NCI-H460 (cell line): ENCODE data around the gene MYCN. TPM values are rescaled to one million over a fixed set of nuclear protein-coding genes. Genes with fewer than 3 reads are reported as not detected.
"Not testable (repeated sequence)": the region's sequence is repeated elsewhere in the genome, so short reads cannot be mapped to it uniquely, and the experiment has no call there.

Experiments used
- DNase-seq: peaks from one replicate; pipeline ENCODE4 v3.0.0-alpha.2; 2016; ENCODE audit warnings: low read depth; ENCODE audit errors: extremely low read depth
- total RNA-seq: library from RNA; depleted of rRNA; stranded (reverse); fragments of >200 nt; shearing (Covaris generic); gene quantifications from 2 replicates; pipeline ENCODE4 v1.2.3, GENCODE V29; 2014

The MYCN gene
- total RNA-seq, 1 experiment from 2014 or later: 0.12 TPM

DNA sequence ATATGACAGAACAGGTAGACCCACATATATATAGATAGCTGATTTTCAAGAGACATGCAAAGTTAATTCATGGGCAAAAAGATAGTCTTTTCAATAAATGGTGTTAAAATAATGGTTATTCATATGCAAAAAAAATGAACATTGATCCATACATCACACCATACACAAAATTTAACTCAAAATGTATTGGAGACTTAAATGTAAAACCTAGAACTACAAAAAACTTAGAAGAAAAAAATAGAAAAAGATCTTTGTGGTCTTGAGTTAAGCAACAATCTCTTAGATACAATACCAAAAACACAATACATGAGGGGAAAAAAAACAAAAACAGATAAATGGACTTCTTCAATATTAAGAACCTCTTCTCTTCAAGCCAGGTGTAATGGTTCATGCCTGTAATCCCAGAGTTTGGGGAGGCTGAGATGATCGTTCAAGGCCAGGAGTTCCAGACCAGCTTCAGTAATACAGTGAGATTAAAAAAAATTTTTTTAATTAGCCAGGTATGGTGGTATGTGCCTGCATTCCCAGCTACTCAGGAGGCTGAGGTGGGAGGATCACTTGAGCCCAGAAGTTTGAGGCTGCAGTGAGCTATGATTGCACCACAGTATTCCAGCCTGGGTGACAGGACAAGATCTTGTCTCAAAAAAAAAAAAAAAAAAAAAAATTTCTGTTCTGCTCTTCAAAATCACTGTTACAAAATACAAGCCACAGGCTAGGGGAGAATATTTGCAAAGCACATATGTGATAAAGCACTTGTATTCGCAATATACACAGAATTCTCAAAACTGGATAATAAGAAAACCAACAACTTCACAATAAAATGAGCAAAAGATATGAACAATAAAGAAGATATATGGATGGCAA lies 32.7 kb upstream of the MYCN start:
- no peak for DNase-seq

DNA sequence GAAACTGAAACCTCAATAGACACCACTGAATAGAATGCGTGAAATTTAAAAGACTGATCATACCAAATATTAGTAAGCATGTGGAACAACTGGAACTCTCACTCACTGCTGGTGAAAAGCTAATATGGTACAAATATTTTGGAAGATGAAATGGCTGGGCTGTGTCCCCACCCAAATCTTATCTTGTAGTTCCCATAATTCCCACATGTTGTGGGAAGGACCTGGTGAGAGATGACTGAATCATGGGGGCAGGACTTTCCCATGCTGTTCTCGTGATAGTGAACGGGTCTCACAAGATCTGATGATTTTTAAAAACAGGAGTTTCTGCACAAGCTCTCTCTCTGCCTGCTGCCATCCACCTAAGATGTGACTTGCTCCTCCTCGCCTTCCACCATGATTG lies 32.0 kb upstream of the MYCN start:
- DNase-seq: no peak

DNA sequence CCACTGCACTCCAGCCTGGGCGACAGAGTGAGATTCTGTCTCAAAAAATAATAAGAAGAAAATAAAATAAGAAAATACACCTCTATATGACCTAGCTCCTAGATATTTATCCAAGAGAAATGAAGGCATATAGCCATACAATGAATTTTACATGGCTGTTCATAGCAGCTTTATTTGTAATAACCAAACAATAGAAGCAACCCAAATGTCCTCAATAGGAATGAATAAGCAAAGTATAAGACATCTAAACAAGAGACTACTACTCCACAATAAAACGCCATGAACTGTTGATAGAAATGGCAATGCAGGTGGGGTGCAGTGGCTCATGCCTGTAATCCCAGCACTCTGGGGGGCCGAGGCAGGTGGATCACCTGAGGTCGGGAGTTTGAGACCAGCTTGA lies 31.2 kb upstream of the MYCN start:
- DNase-seq: no peak

- no peak for DNase-seq
These were observed 30.6 kb upstream of the MYCN start for GRCh38 chr2:15909736-15910135.

DNA sequence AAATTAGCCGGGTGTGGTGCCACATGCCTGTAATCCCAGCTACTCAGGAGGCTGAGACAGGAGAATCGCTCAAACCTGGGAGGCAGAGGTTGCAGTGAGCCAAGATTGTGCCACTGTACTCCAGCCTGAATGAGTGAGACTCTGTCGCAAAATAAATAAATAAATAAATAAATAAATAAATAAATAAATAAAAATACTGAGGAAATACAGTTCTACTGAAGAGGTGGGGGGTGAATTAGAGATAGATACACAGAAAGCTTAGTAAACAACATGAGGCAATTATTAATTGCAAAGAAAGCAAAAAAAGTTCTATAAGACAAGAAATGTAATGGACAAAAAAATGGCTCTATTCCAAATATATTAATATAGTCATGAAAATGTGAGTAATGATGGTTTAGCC lies 29.1 kb upstream of the MYCN start:
- DNase-seq: not testable (repeated sequence)

DNA sequence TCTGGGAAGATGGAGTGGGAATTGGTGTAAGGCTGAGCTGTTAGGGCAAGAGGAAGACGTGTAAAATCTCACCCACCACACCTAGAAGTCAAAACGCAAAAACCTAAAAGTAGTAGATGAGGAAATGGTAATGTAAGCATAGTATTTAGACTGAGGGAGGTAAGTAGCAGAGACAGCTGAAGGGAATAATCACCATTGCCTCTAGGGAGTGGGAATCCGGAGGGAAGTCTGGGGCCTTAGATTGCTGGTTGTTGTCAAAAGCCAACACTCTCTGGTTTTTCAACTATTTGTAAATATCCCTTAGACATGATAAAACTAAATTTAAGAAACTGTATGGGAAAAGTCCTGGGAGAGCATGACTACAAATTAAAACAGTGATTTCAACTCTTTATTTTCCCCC lies 28.7 kb upstream of the MYCN start:
- DNase-seq: no peak

GRCh38 chr2:15912203-15912602 lies 28.1 kb upstream of the MYCN start:
- peak; percentile 77 for DNase-seq

- DNase-seq: peak; percentile 52
These were observed 27.2 kb upstream of the MYCN start for GRCh38 chr2:15913146-15913545.

DNA sequence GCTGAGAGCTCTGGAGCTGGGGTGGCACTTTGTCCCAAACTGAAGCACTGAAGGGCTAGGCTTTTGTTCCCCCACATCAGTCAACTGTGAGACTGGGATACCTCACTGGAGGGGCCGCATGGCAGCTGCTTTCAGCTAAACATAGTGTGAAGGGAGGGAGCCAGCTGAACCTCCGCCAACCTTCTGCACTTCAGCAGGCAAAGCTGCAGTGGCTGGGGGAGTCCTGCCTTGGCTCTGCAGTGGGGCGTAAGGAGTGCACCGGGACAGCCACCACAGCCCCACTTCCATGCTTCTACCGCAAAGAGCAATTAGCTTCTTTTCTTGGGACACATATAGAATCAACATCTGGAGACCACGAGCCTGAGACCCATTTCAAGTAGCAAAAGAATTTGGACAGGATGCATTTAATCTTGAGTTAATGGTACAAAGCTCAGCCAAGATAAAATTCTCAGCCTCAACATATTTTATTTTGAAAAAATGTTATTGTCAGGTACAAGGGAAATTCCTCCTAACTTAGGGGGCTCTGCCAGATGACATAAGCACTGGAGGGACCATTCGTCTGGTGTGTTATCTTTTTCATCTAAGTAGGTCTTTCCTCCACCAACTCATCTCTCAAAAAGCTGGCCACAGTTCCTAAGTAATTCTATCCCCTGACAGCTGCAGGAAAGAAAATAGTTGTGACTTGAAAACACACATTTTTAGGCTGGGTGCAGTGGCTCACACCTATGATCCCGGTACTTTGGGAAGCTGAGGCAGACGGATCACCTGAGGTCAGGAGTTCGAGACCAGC lies 25.6 kb upstream of the MYCN start:
- no peak for DNase-seq

DNA sequence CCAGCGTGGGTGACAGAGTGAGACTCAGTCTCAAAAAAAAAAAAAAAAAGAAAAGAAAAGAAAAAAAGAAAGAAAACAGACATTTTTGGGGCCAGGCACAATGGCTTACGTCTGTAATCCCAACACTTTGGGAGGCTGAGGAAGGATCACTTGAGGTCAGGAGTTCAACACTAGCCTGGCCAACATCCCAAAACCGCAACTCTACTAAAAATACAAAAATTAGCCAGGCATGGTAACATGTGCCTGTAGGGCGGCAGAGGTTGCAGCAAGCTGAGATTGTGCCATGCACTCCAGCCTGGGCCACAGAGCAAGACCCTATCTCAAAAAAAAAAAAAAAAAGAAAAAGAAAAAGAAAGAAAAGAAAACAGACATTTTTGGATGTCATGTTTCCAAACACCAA lies 24.8 kb upstream of the MYCN start:
- DNase-seq: not testable (repeated sequence)

- no peak for DNase-seq
These were observed 24.0 kb upstream of the MYCN start for GRCh38 chr2:15916336-15916735.

- DNase-seq: no peak
These were observed 21.5 kb upstream of the MYCN start for GRCh38 chr2:15918761-15919356.

DNA sequence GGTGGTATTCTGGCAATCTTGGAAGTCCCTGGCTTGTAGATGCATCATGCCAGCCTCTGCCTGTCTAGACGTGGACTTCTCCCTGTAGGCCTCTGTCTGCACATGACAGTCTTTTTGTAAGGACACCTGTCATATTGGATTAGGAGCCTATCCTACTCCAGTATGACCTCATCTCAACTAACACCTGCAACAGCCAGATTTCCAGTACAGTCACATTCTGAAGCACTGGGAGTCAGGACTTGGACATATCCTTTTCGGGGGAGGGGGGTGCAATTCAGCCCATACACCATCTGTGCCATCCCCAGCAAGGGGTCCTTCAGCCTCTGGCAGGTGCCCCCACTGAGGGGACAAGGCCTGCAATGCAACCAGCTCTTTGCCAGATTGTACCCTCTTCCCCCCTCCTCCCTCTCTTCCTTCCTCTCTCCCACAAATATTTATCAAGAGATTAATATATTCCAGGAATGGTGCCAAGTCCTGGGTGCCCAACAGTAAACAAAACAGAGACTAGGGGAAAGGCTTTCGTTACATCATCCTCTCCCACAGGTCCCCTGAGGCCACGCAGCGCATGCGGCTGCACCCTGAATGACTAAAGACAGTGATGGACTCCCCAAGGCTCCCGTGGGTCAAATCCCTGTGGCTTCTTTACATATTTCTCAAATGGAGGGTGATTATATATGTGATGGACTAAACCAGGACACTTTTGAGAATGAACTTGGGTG lies 20.5 kb upstream of the MYCN start:
- DNase-seq: no peak

- DNase-seq: no peak
These were observed 19.7 kb upstream of the MYCN start for GRCh38 chr2:15920696-15921095.

- DNase-seq: no peak
These were observed 16.8 kb upstream of the MYCN start for GRCh38 chr2:15923597-15923996.

- no peak for DNase-seq
These were observed 14.5 kb upstream of the MYCN start for GRCh38 chr2:15925819-15926218.

GRCh38 chr2:15926252-15926651 lies 14.1 kb upstream of the MYCN start:
- DNase-seq: no peak

DNA sequence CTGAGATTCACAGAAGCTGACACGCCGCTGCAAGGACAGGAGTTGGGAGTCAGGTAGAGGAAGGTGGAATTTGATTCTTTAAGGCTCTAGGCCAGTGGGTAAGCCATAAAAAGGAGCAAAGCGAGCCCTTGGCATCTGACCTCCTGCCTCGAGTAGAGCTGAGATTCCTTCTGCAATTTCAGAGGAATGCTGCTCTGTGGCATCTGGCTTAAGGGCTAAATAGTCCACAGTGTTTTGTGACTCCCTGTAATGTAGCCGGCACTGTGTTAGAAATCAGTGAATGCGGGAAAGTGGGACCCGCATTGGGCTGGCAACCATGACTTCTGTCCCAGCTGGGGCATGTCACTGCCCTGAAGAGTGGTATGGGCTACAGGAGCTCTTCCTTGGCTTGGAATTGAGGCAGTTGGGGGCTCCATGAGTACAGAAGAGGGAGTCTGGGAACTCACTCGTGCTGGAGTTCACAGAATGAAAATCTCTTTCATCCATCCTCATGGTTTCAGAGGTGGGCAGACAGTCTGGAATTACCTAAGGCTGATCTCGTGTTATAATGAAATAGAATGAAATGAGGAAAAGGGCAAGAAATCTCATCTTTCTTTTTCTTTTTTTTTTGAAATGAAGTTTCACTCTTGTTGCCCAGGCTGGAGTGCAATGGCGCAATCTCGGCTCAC lies 12.7 kb upstream of the MYCN start:
- no peak for DNase-seq

DNA sequence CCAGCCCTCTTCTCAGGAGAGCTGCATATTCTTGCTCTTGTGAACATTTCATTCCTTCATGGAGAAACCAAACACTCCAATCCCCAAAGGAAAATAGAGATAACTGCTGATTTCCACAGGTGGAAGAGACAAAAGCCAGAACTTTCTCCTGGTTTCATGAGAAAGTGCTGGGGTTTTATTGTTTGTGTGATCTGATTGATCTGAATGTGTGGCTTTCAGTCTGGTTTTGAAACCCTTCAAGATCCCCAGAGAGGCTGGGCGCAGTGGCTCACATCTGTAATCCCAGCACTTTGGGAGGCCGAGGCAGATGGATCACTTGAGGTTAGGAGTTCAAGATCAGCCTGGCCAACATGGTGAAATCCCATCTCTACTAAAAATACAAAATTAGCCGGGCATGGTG lies 11.3 kb upstream of the MYCN start:
- DNase-seq: not testable (repeated sequence)

- no peak for DNase-seq
These were observed 10.5 kb upstream of the MYCN start for GRCh38 chr2:15929861-15930260.
